ENCODE data around the gene BTRC.
"Not testable (repeated sequence)": the region's sequence is repeated elsewhere in the genome, so short reads cannot be mapped to it uniquely, and the experiment has no call there.

BTRC gene

GRCh38 chr10:101322266-101323108, 31.5 kb upstream of the BTRC start:
- no peak overlapping the region for H3K27ac ChIP-seq (ENCODE audit: insufficient read depth, low read depth, low read length, poor library complexity, severe bottlenecking)
- peaks cover 33% of the 10 kb centered on the region for H3K4me1 ChIP-seq (ENCODE audit: control insufficient read depth, insufficient read depth, low read length)
- 73 to 75% methylated on average over 21 of the region's 21 CpGs for WGBS, 2 experiments
- no peaks in the 10 kb centered on the region for H3K27me3 ChIP-seq (ENCODE audit: control insufficient read depth, insufficient read depth, low read length, poor library complexity, severe bottlenecking)
- H3K36me3 ChIP-seq (ENCODE audit: control insufficient read depth, insufficient read depth, low read length) = no peaks in the 10 kb centered on the region
- no peaks in the 10 kb centered on the region for H3K9me3 ChIP-seq (ENCODE audit: control insufficient read depth, low read length)
- no peak overlapping the region for H3K4me3 ChIP-seq (ENCODE audit: insufficient read depth, low read depth, low read length)

DNA sequence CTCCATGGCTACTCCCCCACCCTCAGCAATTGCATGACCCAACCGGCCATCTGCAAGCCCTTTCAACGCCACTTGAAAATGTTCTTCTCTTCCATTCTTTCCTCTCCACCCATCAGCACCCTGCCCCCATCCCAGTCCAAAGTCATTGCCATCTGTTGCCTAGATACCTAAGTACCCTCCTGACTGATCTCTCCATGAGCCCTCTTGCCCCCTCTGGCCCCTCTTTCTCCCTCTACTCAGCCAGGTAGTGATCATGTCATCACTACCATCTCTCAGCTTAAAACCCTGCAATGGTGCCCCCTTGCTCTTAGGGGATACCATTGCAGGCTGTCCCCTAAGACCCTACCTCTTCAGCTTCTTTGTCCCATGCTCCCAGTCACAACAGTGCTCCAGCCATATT, 30.5 kb upstream of the BTRC start:
- no peaks in the 10 kb centered on the region for H3K27me3 ChIP-seq (ENCODE audit: control insufficient read depth, insufficient read depth, low read length, poor library complexity, severe bottlenecking)
- no peaks in the 10 kb centered on the region for H3K9me3 ChIP-seq (ENCODE audit: control insufficient read depth, low read length)
- H3K4me1 ChIP-seq (ENCODE audit: control insufficient read depth, insufficient read depth, low read length) = peaks cover 33% of the 10 kb centered on the region
- H3K27ac ChIP-seq (ENCODE audit: insufficient read depth, low read depth, low read length, poor library complexity, severe bottlenecking) = no peak overlapping the region
- H3K4me3 ChIP-seq (ENCODE audit: insufficient read depth, low read depth, low read length) = no peak overlapping the region
- 90 to 93% methylated on average over 2 of the region's 2 CpGs for WGBS, 2 experiments
- H3K36me3 ChIP-seq (ENCODE audit: control insufficient read depth, insufficient read depth, low read length) = no peaks in the 10 kb centered on the region

GRCh38 chr10:101327454-101327853, 26.5 kb upstream of the BTRC start:
- not testable (repeated sequence) for H3K9me3 ChIP-seq (ENCODE audit: control insufficient read depth, low read length); H3K36me3 ChIP-seq (ENCODE audit: control insufficient read depth, insufficient read depth, low read length); H3K27me3 ChIP-seq (ENCODE audit: control insufficient read depth, insufficient read depth, low read length, poor library complexity, severe bottlenecking); H3K27ac ChIP-seq (ENCODE audit: insufficient read depth, low read depth, low read length, poor library complexity, severe bottlenecking); H3K4me3 ChIP-seq (ENCODE audit: insufficient read depth, low read depth, low read length)
- WGBS, 2 experiments = 91 to 100% methylated on average over 1 of the region's 1 CpG
- H3K4me1 ChIP-seq (ENCODE audit: control insufficient read depth, insufficient read depth, low read length) = peaks cover 10% of the 10 kb centered on the region

- H3K9me3 ChIP-seq (ENCODE audit: control insufficient read depth, low read length) = no peaks in the 10 kb centered on the region
- 96 to 98% methylated on average over 3 of the region's 3 CpGs for WGBS, 2 experiments
- no peak overlapping the region for H3K27ac ChIP-seq (ENCODE audit: insufficient read depth, low read depth, low read length, poor library complexity, severe bottlenecking)
- no peak overlapping the region for H3K4me3 ChIP-seq (ENCODE audit: insufficient read depth, low read depth, low read length)
- H3K27me3 ChIP-seq (ENCODE audit: control insufficient read depth, insufficient read depth, low read length, poor library complexity, severe bottlenecking) = no peaks in the 10 kb centered on the region
- H3K36me3 ChIP-seq (ENCODE audit: control insufficient read depth, insufficient read depth, low read length) = no peaks in the 10 kb centered on the region
- H3K4me1 ChIP-seq (ENCODE audit: control insufficient read depth, insufficient read depth, low read length) = no peaks in the 10 kb centered on the region
Measured at GRCh38 chr10:101329341-101330032, 24.5 kb upstream of the BTRC start.

- Histone ChIP-seq H3K27me3 (ENCODE audit: control insufficient read depth, insufficient read depth, low read length, poor library complexity, severe bottlenecking) (no peaks in the 10 kb centered on the region), H3K27ac (ENCODE audit: insufficient read depth, low read depth, low read length, poor library complexity, severe bottlenecking) (no peak overlapping the region), H3K9me3 (ENCODE audit: control insufficient read depth, low read length) (no peaks in the 10 kb centered on the region), H3K36me3 (ENCODE audit: control insufficient read depth, insufficient read depth, low read length) (no peaks in the 10 kb centered on the region), H3K4me3 (ENCODE audit: insufficient read depth, low read depth, low read length) (no peak overlapping the region), H3K4me1 (ENCODE audit: control insufficient read depth, insufficient read depth, low read length) (no peaks in the 10 kb centered on the region)
- WGBS, 2 experiments = 96% methylated on average over 4 of the region's 4 CpGs
Measured at GRCh38 chr10:101330231-101330630, 23.7 kb upstream of the BTRC start.

- Histone ChIP-seq H3K27ac (ENCODE audit: insufficient read depth, low read depth, low read length, poor library complexity, severe bottlenecking) (no peak overlapping the region), H3K9me3 (ENCODE audit: control insufficient read depth, low read length) (no peaks in the 10 kb centered on the region), H3K4me3 (ENCODE audit: insufficient read depth, low read depth, low read length) (no peak overlapping the region), H3K27me3 (ENCODE audit: control insufficient read depth, insufficient read depth, low read length, poor library complexity, severe bottlenecking) (no peaks in the 10 kb centered on the region), H3K4me1 (ENCODE audit: control insufficient read depth, insufficient read depth, low read length) (no peaks in the 10 kb centered on the region), H3K36me3 (ENCODE audit: control insufficient read depth, insufficient read depth, low read length) (no peaks in the 10 kb centered on the region)
- 88 to 90% methylated on average over 14 of the region's 14 CpGs for WGBS, 2 experiments
Measured at GRCh38 chr10:101330631-101331225, 23.2 kb upstream of the BTRC start.

- no peaks in the 10 kb centered on the region for H3K9me3 ChIP-seq (ENCODE audit: control insufficient read depth, low read length)
- no peak overlapping the region for H3K4me3 ChIP-seq (ENCODE audit: insufficient read depth, low read depth, low read length)
- H3K36me3 ChIP-seq (ENCODE audit: control insufficient read depth, insufficient read depth, low read length) = no peaks in the 10 kb centered on the region
- H3K27ac ChIP-seq (ENCODE audit: insufficient read depth, low read depth, low read length, poor library complexity, severe bottlenecking) = no peak overlapping the region
- 91 to 94% methylated on average over 2 of the region's 2 CpGs for WGBS, 2 experiments
- H3K4me1 ChIP-seq (ENCODE audit: control insufficient read depth, insufficient read depth, low read length) = no peaks in the 10 kb centered on the region
- no peaks in the 10 kb centered on the region for H3K27me3 ChIP-seq (ENCODE audit: control insufficient read depth, insufficient read depth, low read length, poor library complexity, severe bottlenecking)
Measured at GRCh38 chr10:101331956-101332355, 22.0 kb upstream of the BTRC start.

GRCh38 chr10:101334259-101334658, 19.7 kb upstream of the BTRC start:
- not testable (repeated sequence) for H3K36me3 ChIP-seq (ENCODE audit: control insufficient read depth, insufficient read depth, low read length); H3K4me1 ChIP-seq (ENCODE audit: control insufficient read depth, insufficient read depth, low read length); H3K4me3 ChIP-seq (ENCODE audit: insufficient read depth, low read depth, low read length); H3K27me3 ChIP-seq (ENCODE audit: control insufficient read depth, insufficient read depth, low read length, poor library complexity, severe bottlenecking); H3K27ac ChIP-seq (ENCODE audit: insufficient read depth, low read depth, low read length, poor library complexity, severe bottlenecking); H3K9me3 ChIP-seq (ENCODE audit: control insufficient read depth, low read length)
- WGBS, 2 experiments = 89 to 95% methylated on average over 5 of the region's 5 CpGs

- Histone ChIP-seq H3K4me3 (ENCODE audit: insufficient read depth, low read depth, low read length) (no peak overlapping the region), H3K27ac (ENCODE audit: insufficient read depth, low read depth, low read length, poor library complexity, severe bottlenecking) (no peak overlapping the region), H3K36me3 (ENCODE audit: control insufficient read depth, insufficient read depth, low read length) (no peaks in the 10 kb centered on the region)
Measured at GRCh38 chr10:101336382-101336781, 17.6 kb upstream of the BTRC start.

GRCh38 chr10:101337836-101338235, 16.1 kb upstream of the BTRC start:
- Histone ChIP-seq H3K36me3 (ENCODE audit: control insufficient read depth, insufficient read depth, low read length) (no peaks in the 10 kb centered on the region), H3K4me3 (ENCODE audit: insufficient read depth, low read depth, low read length) (no peak overlapping the region), H3K27ac (ENCODE audit: insufficient read depth, low read depth, low read length, poor library complexity, severe bottlenecking) (no peak overlapping the region), H3K4me1 (ENCODE audit: control insufficient read depth, insufficient read depth, low read length) (no peaks in the 10 kb centered on the region), H3K9me3 (ENCODE audit: control insufficient read depth, low read length) (no peaks in the 10 kb centered on the region), H3K27me3 (ENCODE audit: control insufficient read depth, insufficient read depth, low read length, poor library complexity, severe bottlenecking) (no peaks in the 10 kb centered on the region)
- 91 to 92% methylated on average over 4 of the region's 4 CpGs for WGBS, 2 experiments

More at GRCh38 chr10:101336382-101336781, 17.6 kb upstream of the BTRC start:
- H3K4me1 ChIP-seq (ENCODE audit: control insufficient read depth, insufficient read depth, low read length) = no peaks in the 10 kb centered on the region
- no peaks in the 10 kb centered on the region for H3K9me3 ChIP-seq (ENCODE audit: control insufficient read depth, low read length)
- H3K27me3 ChIP-seq (ENCODE audit: control insufficient read depth, insufficient read depth, low read length, poor library complexity, severe bottlenecking) = no peaks in the 10 kb centered on the region
